Esophagus squamous epithelium (tissue), 5 donors: ENCODE results near the gene AHI1. TPM values are rescaled to one million over a fixed set of nuclear protein-coding genes. Genes with fewer than 3 reads are reported as not detected.
"Not testable (repeated sequence)": the region's sequence is repeated elsewhere in the genome, so short reads cannot be mapped to it uniquely, and the experiment has no call there.

Source experiments
- DNase-seq: peaks from one replicate; lab custom pipeline; 2025; lab: John Stamatoyannopoulos, UW
- H3K27ac ChIP-seq, 4 donors: fragments of 200-600 bp; sonication (generic); one replicate each; pipeline ENCODE4 v1.5.1; 2016 to 2019; ENCODE audit warnings: mild to moderate bottlenecking in 1 of 4
- H3K27me3 ChIP-seq, 4 donors: fragments of 200-600 bp; sonication (generic); 1 replicate in 3 of 4; 2 replicates in 1 of 4; pipeline versions ENCODE4 v1.5.1 to v1.6.0; 2017 to 2021; ENCODE audit warnings: antibody characterized with exemption in 1 of 4
- H3K36me3 ChIP-seq, 3 donors: fragments of 200-600 bp; sonication (generic); one replicate each; pipeline ENCODE4 v1.5.1; 2016 to 2019
- H3K4me1 ChIP-seq, 3 donors: fragments of 200-600 bp; sonication (generic); one replicate each; pipeline ENCODE4 v1.5.1; 2017 to 2019
- H3K4me3 ChIP-seq, 4 donors: fragments of 200-600 bp; sonication (generic); 1 replicate in 3 of 4; 2 replicates in 1 of 4; pipeline ENCODE4 v1.5.1; 2016 to 2019; ENCODE audit warnings: mild to moderate bottlenecking in 2 of 4, moderate library complexity in 1 of 4
- H3K9me3 ChIP-seq, 3 donors: fragments of 200-600 bp; sonication (generic); one replicate each; pipeline ENCODE4 v1.5.1; 2016 to 2019
- POLR2A ChIP-seq, 4 donors: fragments of 450-650 bp; IDR thresholded peaks; one replicate each; pipeline ENCODE4 v1.6.1; 2017; ENCODE audit warnings: antibody characterized with exemption in 4 of 4, mild to moderate bottlenecking in 4 of 4, moderate library complexity in 3 of 4
- WGBS, 2 donors: methylation state at CpG; one replicate each; pipeline ENCODE4 v1.1.5; 2018; 5-methylcytosine and 5-hydroxymethylcytosine counted together
- intact Hi-C: fragments of 100-400 bp; cut with DNase I; formaldehyde crosslinking; loops from one replicate; pipeline ENCODE4 v1.15.0; 2022
- total RNA-seq, 4 donors: library from RNA; depleted of rRNA; stranded (reverse); fragments of >200 nt; gene quantifications; one replicate each; pipeline ENCODE4 v1.1.0, GENCODE V29; 2016
- TF ChIP-seq, protein P1 (sequence below), 6 experiments: fragments of 450-650 bp in 4 of 6; fragments of 200-600 bp in 2 of 6; sonication (generic) in 2 of 6; IDR thresholded peaks; one replicate each; pipeline ENCODE4 v1.5.1; 2016 to 2019; ENCODE audit warnings: antibody characterized with exemption in 6 of 6, mild to moderate bottlenecking in 4 of 6, moderate library complexity in 4 of 6
- donor health status: DM: yes; HTN: yes; CAD: no.

The AHI1 gene
- total RNA-seq, 4 donors from 2014 or later: 4.5 to 24.2 (median 7.6) TPM

DNA sequence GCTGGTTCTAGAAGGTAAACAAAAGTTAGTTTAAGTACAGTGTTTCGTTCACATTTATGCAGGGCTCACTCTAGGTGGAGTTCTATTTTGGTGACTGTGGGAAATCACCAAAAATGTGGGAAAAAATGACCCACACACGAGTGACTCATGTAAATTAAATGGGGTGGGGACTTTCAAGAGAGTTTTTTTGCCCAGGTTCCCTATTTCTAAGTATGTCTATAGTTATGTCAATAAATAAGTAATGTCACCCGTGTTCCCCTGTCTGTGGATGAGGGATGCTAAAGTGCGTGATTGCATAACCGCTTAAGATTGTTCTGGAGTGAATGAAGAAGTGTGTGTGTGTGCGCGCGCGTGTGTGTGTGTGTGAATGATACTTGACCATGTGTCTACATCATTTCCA is 247.3 kb downstream of the AHI1 start:
- Histone ChIP-seq H3K4me1 (peaks cover 0 to 14% (median 0%) of the 10 kb centered on the region in 3 donors), H3K9me3 (no peaks in the 10 kb centered on the region), H3K36me3 (no peaks in the 10 kb centered on the region), H3K27me3 (no peaks in the 10 kb centered on the region), H3K4me3 (no peak overlapping the region), H3K27ac (no peak overlapping the region)
- no peak for DNase-seq
- WGBS, 2 donors: 81 to 86% methylated on average over 9 of the region's 9 CpGs
- TF ChIP-seq POLR2A (IDR thresholded peaks at IDR 0.05): no peak
- TF ChIP-seq, protein P1, sequence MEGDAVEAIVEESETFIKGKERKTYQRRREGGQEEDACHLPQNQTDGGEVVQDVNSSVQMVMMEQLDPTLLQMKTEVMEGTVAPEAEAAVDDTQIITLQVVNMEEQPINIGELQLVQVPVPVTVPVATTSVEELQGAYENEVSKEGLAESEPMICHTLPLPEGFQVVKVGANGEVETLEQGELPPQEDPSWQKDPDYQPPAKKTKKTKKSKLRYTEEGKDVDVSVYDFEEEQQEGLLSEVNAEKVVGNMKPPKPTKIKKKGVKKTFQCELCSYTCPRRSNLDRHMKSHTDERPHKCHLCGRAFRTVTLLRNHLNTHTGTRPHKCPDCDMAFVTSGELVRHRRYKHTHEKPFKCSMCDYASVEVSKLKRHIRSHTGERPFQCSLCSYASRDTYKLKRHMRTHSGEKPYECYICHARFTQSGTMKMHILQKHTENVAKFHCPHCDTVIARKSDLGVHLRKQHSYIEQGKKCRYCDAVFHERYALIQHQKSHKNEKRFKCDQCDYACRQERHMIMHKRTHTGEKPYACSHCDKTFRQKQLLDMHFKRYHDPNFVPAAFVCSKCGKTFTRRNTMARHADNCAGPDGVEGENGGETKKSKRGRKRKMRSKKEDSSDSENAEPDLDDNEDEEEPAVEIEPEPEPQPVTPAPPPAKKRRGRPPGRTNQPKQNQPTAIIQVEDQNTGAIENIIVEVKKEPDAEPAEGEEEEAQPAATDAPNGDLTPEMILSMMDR (IDR thresholded peaks at IDR 0.05): no peak
- intact Hi-C loops: no loop called here

DNA sequence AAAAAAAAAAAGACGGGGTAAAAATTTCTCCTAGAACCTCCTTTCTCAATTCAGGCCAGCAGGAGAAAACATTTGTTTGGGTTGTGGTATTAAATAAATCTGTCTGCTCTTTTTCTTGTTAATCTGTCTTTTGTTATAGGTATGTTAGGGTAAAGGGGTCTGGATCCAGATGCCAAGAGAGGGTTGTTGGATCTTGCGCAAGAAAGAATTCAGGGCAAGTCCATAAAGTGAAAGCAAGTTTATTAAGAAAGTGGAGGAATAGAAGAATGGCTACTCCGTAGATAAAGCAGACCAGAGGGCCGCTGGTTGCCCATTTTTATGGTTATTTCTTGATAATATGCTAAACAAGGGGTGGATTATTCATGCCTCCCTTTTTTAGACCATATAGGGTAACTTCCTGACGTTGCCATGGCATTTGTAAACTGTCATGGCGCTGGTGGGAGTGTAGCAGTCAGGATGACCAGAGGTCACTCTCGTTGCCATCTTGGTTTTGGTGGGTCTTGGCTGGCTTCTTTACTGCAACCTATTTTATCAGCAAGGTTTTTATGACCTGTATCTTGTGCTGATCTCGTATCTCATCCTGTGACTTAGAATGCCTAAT is 251.0 kb downstream of the AHI1 start:
- H3K4me3 ChIP-seq, H3K27me3 ChIP-seq, H3K9me3 ChIP-seq, H3K27ac ChIP-seq, intact Hi-C loops, DNase-seq, H3K36me3 ChIP-seq: not testable (repeated sequence)
- 75 to 90% methylated on average over 8 of the region's 8 CpGs for WGBS, 2 donors
- peaks cover 0 to 16% (median 0%) of the 10 kb centered on the region in 3 donors for H3K4me1 ChIP-seq

DNA sequence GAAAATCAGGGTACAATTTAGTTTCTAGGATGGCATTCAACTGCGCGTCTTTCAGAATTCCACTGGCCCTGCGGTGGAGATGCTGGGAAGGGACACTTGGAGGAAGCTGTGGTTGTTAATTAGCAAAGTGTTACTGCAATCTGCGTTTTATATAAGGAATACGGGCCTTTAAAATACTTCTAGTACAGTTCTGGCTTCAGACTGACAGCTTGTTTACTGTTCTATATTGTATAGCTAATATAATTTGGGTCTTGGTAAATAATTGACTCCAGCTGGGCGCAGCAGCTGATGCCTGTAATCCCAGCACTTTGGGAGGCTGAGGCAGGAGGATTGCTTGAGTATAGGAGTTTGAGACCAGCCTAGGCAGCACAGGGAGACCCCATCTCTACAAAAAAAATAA is 252.7 kb downstream of the AHI1 start:
- H3K4me3 ChIP-seq: no peak overlapping the region
- H3K4me1 ChIP-seq: peaks cover 0 to 5% (median 0%) of the 10 kb centered on the region in 3 donors
- no peak overlapping the region for H3K27ac ChIP-seq
- intact Hi-C loops: no loop called here
- TF ChIP-seq POLR2A (IDR thresholded peaks at IDR 0.05): no peak
- TF ChIP-seq, protein P1 (IDR thresholded peaks at IDR 0.05): no peak
- DNase-seq: no peak
- H3K9me3 ChIP-seq: no peaks in the 10 kb centered on the region
- WGBS, 2 donors: 74 to 86% methylated on average over 6 of the region's 6 CpGs
- H3K27me3 ChIP-seq: no peaks in the 10 kb centered on the region
- H3K36me3 ChIP-seq: no peaks in the 10 kb centered on the region

DNA sequence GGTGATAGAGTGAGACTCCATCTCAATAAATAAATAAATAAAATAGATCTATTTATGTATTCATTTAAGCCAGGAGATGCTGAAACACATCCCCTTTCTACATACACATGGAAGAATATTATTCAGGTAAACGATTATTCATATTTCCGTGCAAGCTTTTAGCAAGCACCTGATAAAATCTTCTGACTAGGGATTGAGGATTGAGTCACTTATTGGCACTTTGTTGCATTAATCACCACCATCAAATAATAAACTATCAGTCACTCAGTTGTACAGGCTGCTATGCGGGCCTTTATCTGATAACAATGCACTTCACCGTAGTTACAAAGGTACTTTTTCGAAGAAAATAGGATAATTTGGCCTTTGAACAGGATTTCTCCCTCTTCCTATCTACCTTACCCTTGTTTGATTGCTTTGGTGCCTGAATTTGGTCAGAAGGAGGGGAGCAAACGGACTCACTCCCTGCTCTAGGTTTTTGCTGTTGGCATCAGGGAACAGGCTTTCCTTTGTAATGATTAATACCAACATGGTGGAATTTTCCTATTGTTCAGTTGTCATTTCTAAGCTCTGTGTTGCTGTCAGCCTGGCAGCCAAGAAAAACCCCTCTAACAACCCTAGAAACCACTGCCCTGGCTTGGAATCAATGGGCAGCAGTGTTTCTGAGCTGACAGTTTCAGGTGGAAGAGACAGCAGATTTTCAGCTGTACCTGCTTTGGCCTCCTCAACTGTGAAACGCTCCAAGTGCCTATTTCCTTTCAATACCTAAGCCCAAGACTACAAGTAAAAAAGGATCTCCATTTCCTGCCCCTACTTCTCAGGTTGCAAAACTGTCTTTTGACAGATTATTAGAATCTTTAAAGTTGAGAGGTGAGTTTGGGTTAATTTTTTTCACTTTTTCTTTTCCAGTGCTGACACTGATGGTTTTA is 253.4 kb downstream of the AHI1 start:
- Histone ChIP-seq H3K4me3 (no peak overlapping the region), H3K27ac (no peak overlapping the region), H3K4me1 (peaks cover 0 to 5% (median 0%) of the 10 kb centered on the region in 3 donors), H3K36me3 (no peaks in the 10 kb centered on the region), H3K9me3 (no peaks in the 10 kb centered on the region), H3K27me3 (no peaks in the 10 kb centered on the region)
- 56 to 68% methylated on average over 7 of the region's 7 CpGs for WGBS, 2 donors
- intact Hi-C loops: no loop called here
- TF ChIP-seq POLR2A (IDR thresholded peaks at IDR 0.05): no peak
- TF ChIP-seq, protein P1 (IDR thresholded peaks at IDR 0.05): no peak
- DNase-seq: no peak

DNA sequence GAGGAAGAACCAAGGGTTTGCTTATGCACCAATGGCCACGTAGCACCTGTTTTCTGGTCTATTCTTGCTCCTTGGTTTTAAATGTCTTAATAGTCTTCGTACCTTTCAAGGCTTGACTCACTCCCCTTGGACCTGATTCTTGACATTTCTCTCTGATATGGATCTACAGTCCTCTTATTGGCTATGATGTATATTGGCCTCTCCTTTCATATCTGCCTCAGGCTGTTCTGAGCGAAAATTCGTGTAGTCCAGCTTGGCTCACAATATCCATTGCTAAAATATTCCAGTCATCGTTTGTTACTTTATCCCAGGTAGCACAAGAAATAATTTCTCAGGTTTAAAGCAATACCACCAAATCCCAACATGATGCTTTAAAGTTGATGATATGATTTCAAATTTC is 256.8 kb downstream of the AHI1 start:
- no peak for DNase-seq
- 76 to 82% methylated on average over 5 of the region's 5 CpGs for WGBS, 2 donors

More for the DNA sequence above, 256.8 kb downstream of the AHI1 start:
- Histone ChIP-seq H3K4me3 (no peak overlapping the region), H3K9me3 (no peaks in the 10 kb centered on the region), H3K27me3 (no peaks in the 10 kb centered on the region), H3K27ac (no peak overlapping the region), H3K36me3 (no peaks in the 10 kb centered on the region), H3K4me1 (peaks cover 0 to 5% (median 0%) of the 10 kb centered on the region in 3 donors)
- TF ChIP-seq, protein P1 (IDR thresholded peaks at IDR 0.05): no peak
- no peak for TF ChIP-seq POLR2A (IDR thresholded peaks at IDR 0.05)
- intact Hi-C loops: no loop called here
